Choroid plexus epithelial cell (primary cell): Measurements from ENCODE around the gene CCDC85A.

ENCODE experiments used
- DNase-seq: peaks from one replicate; pipeline ENCODE4 v3.0.0-alpha.2; 2010; ENCODE audit warnings: low read depth
- H3K4me3 ChIP-seq: 2 replicates; pipeline ENCODE4 v1.5.1; 2011; ENCODE audit warnings: low read depth, mild to moderate bottlenecking, control low read depth, low read length, moderate library complexity
- TF ChIP-seq, protein P1 (sequence below): conservative IDR thresholded peaks from 2 replicates; pipeline ENCODE4 v1.5.1; 2011; ENCODE audit warnings: low read depth, mild to moderate bottlenecking, control low read depth, inconsistent platforms, low read length, moderate library complexity

The CCDC85A gene

DNA sequence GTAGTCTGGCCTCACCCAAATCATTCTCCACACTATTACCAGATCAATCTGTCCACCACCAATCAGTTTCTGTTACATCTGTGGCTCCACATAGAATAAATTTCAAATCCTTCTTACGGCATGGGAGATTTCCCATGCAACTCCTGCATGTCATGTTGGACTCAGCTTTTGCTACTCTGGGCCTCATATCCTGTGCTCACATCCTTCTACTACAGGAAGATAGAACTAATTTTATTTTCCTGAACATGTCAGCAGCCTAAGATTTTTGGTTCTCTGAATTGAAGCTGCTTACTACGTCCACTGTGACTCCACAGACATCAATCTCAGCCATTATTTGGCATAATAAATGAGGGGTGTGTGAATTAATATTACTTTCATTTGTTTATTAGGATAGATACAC, 181.1 kb downstream of the CCDC85A start:
- no peak overlapping the region for H3K4me3 ChIP-seq
- DNase-seq = no peak
- TF ChIP-seq, protein P1, sequence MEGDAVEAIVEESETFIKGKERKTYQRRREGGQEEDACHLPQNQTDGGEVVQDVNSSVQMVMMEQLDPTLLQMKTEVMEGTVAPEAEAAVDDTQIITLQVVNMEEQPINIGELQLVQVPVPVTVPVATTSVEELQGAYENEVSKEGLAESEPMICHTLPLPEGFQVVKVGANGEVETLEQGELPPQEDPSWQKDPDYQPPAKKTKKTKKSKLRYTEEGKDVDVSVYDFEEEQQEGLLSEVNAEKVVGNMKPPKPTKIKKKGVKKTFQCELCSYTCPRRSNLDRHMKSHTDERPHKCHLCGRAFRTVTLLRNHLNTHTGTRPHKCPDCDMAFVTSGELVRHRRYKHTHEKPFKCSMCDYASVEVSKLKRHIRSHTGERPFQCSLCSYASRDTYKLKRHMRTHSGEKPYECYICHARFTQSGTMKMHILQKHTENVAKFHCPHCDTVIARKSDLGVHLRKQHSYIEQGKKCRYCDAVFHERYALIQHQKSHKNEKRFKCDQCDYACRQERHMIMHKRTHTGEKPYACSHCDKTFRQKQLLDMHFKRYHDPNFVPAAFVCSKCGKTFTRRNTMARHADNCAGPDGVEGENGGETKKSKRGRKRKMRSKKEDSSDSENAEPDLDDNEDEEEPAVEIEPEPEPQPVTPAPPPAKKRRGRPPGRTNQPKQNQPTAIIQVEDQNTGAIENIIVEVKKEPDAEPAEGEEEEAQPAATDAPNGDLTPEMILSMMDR = no peak

GRCh38 chr2:56369316-56369715, 185.5 kb downstream of the CCDC85A start:
- no peak overlapping the region for H3K4me3 ChIP-seq
- DNase-seq = peak; percentile 5
- TF ChIP-seq, protein P1 = no peak

DNA sequence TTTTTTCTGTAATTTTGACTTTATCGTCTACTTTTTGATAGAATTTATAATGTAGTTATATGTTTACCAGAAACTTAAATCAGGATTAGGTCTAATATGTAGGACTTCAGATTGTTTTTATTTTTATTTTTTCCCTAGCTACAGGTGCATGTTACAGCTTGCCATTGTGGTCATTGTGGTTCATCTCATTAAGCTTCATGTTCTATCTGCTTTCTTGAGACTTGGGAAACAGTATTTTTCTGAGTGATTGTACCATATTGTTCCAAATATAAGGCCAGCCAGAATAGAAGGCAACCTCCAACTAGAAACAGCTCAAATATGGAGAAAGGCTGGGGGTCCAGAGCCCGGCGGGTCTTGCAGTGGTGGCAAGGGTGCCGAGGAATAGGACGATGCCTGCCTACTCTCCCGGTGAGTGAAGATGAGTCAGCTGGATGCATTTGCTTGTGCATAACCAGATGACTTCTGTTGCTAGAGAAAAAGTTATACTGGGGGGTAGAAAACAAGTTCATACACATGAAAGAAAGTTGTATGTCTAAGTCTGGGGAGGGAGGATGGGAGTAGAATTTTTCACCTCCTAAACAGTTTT, 188.4 kb downstream of the CCDC85A start:
- no peak for DNase-seq

GRCh38 chr2:56375251-56375650, 191.5 kb downstream of the CCDC85A start:
- no peak overlapping the region for H3K4me3 ChIP-seq
- TF ChIP-seq, protein P1 = no peak
- DNase-seq = no peak

More for the DNA sequence above, 188.4 kb downstream of the CCDC85A start:
- H3K4me3 ChIP-seq = no peak overlapping the region
- TF ChIP-seq, protein P1 = no peak

DNA sequence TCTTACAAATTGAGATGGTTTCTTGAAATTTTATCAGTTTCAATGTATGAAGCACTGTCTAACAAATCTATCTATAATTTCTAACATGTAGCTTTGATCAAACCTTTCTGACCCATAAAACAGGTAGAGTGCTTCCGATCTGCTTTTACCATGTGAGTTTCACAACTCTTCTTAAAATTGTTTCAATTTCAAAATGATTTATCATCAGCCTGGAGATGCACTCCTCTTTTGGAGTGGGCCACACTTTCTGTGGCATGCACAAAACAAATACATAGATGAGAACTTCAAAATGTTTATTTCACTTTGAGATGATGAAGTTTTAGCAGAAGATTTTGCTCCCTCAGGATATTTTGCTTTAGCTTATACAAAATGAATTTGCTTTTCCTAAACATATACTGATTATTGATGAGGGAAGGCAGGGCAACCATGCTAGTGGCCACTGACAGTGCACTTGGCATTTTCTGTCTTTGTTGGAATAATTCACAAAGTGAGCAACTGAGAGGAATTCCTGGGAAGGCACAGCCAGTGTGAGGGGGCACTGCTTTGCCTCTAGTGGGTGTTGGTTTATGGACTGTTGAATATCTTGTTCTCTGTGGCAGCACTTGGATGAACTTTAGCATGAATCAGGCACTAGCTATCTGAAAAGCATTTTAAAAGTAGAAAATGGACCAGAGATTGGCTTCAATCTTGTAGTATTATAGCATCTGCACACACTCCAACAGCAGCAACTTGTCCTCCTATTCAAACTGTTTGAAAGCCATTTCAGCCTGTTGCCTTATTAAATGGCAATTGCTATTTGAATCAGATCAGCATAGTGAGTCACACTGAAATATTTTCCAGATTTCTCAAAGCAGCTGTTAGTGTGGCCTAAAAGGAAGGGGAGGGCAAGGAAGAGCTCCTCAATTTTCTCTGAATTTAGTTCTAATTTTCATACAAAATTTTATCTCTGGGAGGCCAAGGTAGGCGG, 193.2 kb downstream of the CCDC85A start:
- H3K4me3 ChIP-seq = no peak overlapping the region
- DNase-seq = no peak
- TF ChIP-seq, protein P1 = no peak

GRCh38 chr2:56379066-56379465, 195.3 kb downstream of the CCDC85A start:
- TF ChIP-seq, protein P1 = no peak
- no peak for DNase-seq
- no peak overlapping the region for H3K4me3 ChIP-seq
